ENCODE data around the gene MIPEP. TPM values are rescaled to one million over a fixed set of nuclear protein-coding genes. Genes with fewer than 3 reads are reported as not detected.

MIPEP gene
- polyA plus RNA-seq, 1 experiment, result 12.4 TPM

- DNase-seq (ENCODE audit: low read depth), result no peak
- Histone ChIP-seq H3K36me3 (ENCODE audit: control insufficient read depth, insufficient read depth, low read length) (no peaks in the 10 kb centered on the region), H3K27me3 (ENCODE audit: control insufficient read depth, insufficient read depth, low read length) (no peaks in the 10 kb centered on the region), H3K4me3 (ENCODE audit: low read depth, low read length) (no peak overlapping the region)
- ChIA-PET POLR2A (no interaction called here), CTCF (interaction anchor here (0.7 to 2.3 kb wide), 7 partner anchors 19 to 246 kb away, joined by 3 to 16 read pairs (median 3); no protein-coding TSS in a partner anchor)
- TF ChIP-seq, protein P1, sequence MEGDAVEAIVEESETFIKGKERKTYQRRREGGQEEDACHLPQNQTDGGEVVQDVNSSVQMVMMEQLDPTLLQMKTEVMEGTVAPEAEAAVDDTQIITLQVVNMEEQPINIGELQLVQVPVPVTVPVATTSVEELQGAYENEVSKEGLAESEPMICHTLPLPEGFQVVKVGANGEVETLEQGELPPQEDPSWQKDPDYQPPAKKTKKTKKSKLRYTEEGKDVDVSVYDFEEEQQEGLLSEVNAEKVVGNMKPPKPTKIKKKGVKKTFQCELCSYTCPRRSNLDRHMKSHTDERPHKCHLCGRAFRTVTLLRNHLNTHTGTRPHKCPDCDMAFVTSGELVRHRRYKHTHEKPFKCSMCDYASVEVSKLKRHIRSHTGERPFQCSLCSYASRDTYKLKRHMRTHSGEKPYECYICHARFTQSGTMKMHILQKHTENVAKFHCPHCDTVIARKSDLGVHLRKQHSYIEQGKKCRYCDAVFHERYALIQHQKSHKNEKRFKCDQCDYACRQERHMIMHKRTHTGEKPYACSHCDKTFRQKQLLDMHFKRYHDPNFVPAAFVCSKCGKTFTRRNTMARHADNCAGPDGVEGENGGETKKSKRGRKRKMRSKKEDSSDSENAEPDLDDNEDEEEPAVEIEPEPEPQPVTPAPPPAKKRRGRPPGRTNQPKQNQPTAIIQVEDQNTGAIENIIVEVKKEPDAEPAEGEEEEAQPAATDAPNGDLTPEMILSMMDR (IDR thresholded peaks at IDR 0.05; ENCODE audit: insufficient read depth, low read depth, low read length), result peak; percentile 43
These were observed 181.5 kb downstream of the MIPEP start for GRCh38 chr13:23707674-23708073.

- POLR2A ChIA-PET, result no interaction called here
- DNase-seq (ENCODE audit: low read depth), result no peak
- Histone ChIP-seq H3K27me3 (ENCODE audit: control insufficient read depth, insufficient read depth, low read length) (no peaks in the 10 kb centered on the region), H3K36me3 (ENCODE audit: control insufficient read depth, insufficient read depth, low read length) (no peaks in the 10 kb centered on the region), H3K4me3 (ENCODE audit: low read depth, low read length) (no peak overlapping the region)
- CTCF ChIA-PET, result interaction anchor here (1.0 to 1.2 kb wide), 2 partner anchors 135 to 163 kb away, joined by 3 read pairs; partner anchors contain the start of gene TNFRSF19
- TF ChIP-seq, protein P1 (IDR thresholded peaks at IDR 0.05; ENCODE audit: insufficient read depth, low read depth, low read length), result no peak
These were observed 183.6 kb downstream of the MIPEP start for GRCh38 chr13:23705583-23705982.

GRCh38 chr13:23703246-23703860, 185.8 kb downstream of the MIPEP start:
- Histone ChIP-seq H3K4me3 (ENCODE audit: low read depth, low read length) (no peak overlapping the region), H3K36me3 (ENCODE audit: control insufficient read depth, insufficient read depth, low read length) (no peaks in the 10 kb centered on the region), H3K27me3 (ENCODE audit: control insufficient read depth, insufficient read depth, low read length) (no peaks in the 10 kb centered on the region)
- ChIA-PET CTCF (interaction anchor here (0.6 to 1.5 kb wide), 7 partner anchors 13 to 236 kb away, joined by 3 to 4 read pairs (median 3); no protein-coding TSS in a partner anchor), POLR2A (interaction anchor here (0.7 kb wide), 1 partner anchor 381 kb away, joined by 3 read pairs; no protein-coding TSS in a partner anchor)
- TF ChIP-seq, protein P1 (IDR thresholded peaks at IDR 0.05; ENCODE audit: insufficient read depth, low read depth, low read length), result no peak
- DNase-seq (ENCODE audit: low read depth), result peak; percentile 28

DNA sequence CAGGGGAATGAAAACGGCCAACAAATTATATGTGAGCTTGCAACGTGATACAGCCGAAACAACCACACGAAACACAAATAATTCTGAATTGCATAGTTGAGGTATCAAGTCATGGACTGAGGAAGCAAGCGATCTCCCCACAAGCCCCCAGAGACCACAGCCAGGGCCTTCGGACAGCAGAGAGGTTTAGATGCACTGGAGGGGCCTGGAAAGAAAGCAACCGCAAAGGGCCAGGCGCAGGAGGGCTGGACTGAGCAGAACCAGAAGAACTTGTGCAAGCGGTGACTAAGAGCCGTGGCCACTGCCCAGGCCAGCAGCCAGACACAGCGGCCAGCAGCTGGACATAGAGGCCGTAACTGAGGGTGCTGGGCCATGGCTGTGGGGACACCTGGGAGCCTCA, 187.6 kb downstream of the MIPEP start:
- TF ChIP-seq, protein P1 (IDR thresholded peaks at IDR 0.05; ENCODE audit: insufficient read depth, low read depth, low read length), result no peak
- no peak overlapping the region for H3K4me3 ChIP-seq (ENCODE audit: low read depth, low read length)
- ChIA-PET CTCF (interaction anchor here (0.6 to 1.1 kb wide), 2 partner anchors 13 to 239 kb away, joined by 3 to 4 read pairs; no protein-coding TSS in a partner anchor), POLR2A (no interaction called here)
- H3K36me3 ChIP-seq (ENCODE audit: control insufficient read depth, insufficient read depth, low read length), result no peaks in the 10 kb centered on the region
- no peak for DNase-seq (ENCODE audit: low read depth)
- H3K27me3 ChIP-seq (ENCODE audit: control insufficient read depth, insufficient read depth, low read length), result no peaks in the 10 kb centered on the region

GRCh38 chr13:23701186-23701585, 188.0 kb downstream of the MIPEP start:
- no peak for DNase-seq (ENCODE audit: low read depth)
- ChIA-PET CTCF (interaction anchor here (0.6 to 1.1 kb wide), 2 partner anchors 14 to 238 kb away, joined by 3 to 4 read pairs; no protein-coding TSS in a partner anchor), POLR2A (no interaction called here)
- Histone ChIP-seq H3K4me3 (ENCODE audit: low read depth, low read length) (no peak overlapping the region), H3K36me3 (ENCODE audit: control insufficient read depth, insufficient read depth, low read length) (no peaks in the 10 kb centered on the region), H3K27me3 (ENCODE audit: control insufficient read depth, insufficient read depth, low read length) (no peaks in the 10 kb centered on the region)
- TF ChIP-seq, protein P1 (IDR thresholded peaks at IDR 0.05; ENCODE audit: insufficient read depth, low read depth, low read length), result no peak

All from BJ (cell line).